Peyer's patch (tissue), 4 donors: ENCODE data around the gene MLLT1. TPM values are rescaled to one million over a fixed set of nuclear protein-coding genes. Genes with fewer than 3 reads are reported as not detected.

ENCODE experiments used
- DNase-seq, 3 donors: peaks; one replicate each; pipeline ENCODE4 v3.0.0-alpha.2; 2017 to 2019
- H3K27ac ChIP-seq, 4 donors: fragments of 200-600 bp; sonication (generic); one replicate each; pipeline ENCODE4 v1.5.1; 2016 to 2019
- H3K27me3 ChIP-seq, 2 donors: fragments of 200-600 bp; sonication (generic); one replicate each; pipeline ENCODE4 v1.5.1; 2019
- H3K36me3 ChIP-seq, 3 donors: fragments of 200-600 bp; sonication (generic); one replicate each; pipeline ENCODE4 v1.5.1; 2016 to 2019
- H3K4me1 ChIP-seq, 4 donors: fragments of 200-600 bp; sonication (generic); one replicate each; pipeline ENCODE4 v1.5.1; 2016 to 2019
- H3K4me3 ChIP-seq, 4 donors: fragments of 200-600 bp; sonication (generic); 1 replicate in 3 of 4; 2 replicates in 1 of 4; pipeline ENCODE4 v1.5.1; 2016 to 2019; ENCODE audit warnings: mild to moderate bottlenecking in 1 of 4
- H3K9me3 ChIP-seq, 4 donors: fragments of 200-600 bp; sonication (generic); one replicate each; pipeline ENCODE4 v1.5.1; 2016 to 2019; ENCODE audit warnings: mild to moderate bottlenecking in 1 of 4
- CTCF ChIP-seq, 6 experiments: fragments of 450-650 bp in 4 of 6; fragments of 200-600 bp in 2 of 6; sonication (generic) in 1 of 6; IDR thresholded peaks; one replicate each; pipeline ENCODE4 v1.5.1; 2017 to 2019; ENCODE audit warnings: antibody characterized with exemption in 6 of 6, mild to moderate bottlenecking in 3 of 6, moderate library complexity in 1 of 6
- POLR2A ChIP-seq, 2 donors: fragments of 450-650 bp; IDR thresholded peaks; one replicate each; pipeline ENCODE4 v1.5.1; 2017; ENCODE audit warnings: antibody characterized with exemption in 2 of 2, mild to moderate bottlenecking in 2 of 2, moderate library complexity in 2 of 2
- total RNA-seq, 4 donors: library from RNA; depleted of rRNA; stranded (reverse); fragments of >200 nt; gene quantifications; one replicate each; pipeline ENCODE4 v1.1.0, GENCODE V29; 2016

MLLT1 gene
- total RNA-seq, 4 donors from 2014 or later, result 9.5 to 24.8 (median 19.3) TPM

GRCh38 chr19:6271251-6271650, 8.5 kb downstream of the MLLT1 start:
- H3K27me3 ChIP-seq, result no peaks in the 10 kb centered on the region
- H3K36me3 ChIP-seq, result peaks cover 0 to 24% (median 0%) of the 10 kb centered on the region in 3 donors
- peak overlapping the region in 1 of 4 donors; percentile 22 for H3K4me3 ChIP-seq
- no peak for TF ChIP-seq CTCF (IDR thresholded peaks at IDR 0.05)
- no peak for TF ChIP-seq POLR2A (IDR thresholded peaks at IDR 0.05)
- peaks cover 0 to 54% (median 0%) of the 10 kb centered on the region in 4 donors for H3K4me1 ChIP-seq
- H3K9me3 ChIP-seq, result no peaks in the 10 kb centered on the region
- peak in 1 of 3 donors; percentile 22 for DNase-seq
- peak overlapping the region in 3 of 4 donors; percentile 64 to 85 (median 71) for H3K27ac ChIP-seq

- H3K9me3 ChIP-seq, result no peaks in the 10 kb centered on the region
- no peak overlapping the region for H3K4me3 ChIP-seq
- peak overlapping the region in 3 of 4 donors; percentile 64 to 85 (median 71) for H3K27ac ChIP-seq
- peaks cover 0 to 24% (median 0%) of the 10 kb centered on the region in 3 donors for H3K36me3 ChIP-seq
- peaks cover 0 to 50% (median 0%) of the 10 kb centered on the region in 4 donors for H3K4me1 ChIP-seq
- H3K27me3 ChIP-seq, result no peaks in the 10 kb centered on the region
- no peak for DNase-seq
- TF ChIP-seq CTCF (IDR thresholded peaks at IDR 0.05) (no peak), POLR2A (IDR thresholded peaks at IDR 0.05) (no peak)
Measured at GRCh38 chr19:6270822-6271221, 9.0 kb downstream of the MLLT1 start.

- Histone ChIP-seq H3K4me3 (no peak overlapping the region), H3K27me3 (no peaks in the 10 kb centered on the region), H3K27ac (peak overlapping the region in 1 of 4 donors; percentile 85), H3K36me3 (peaks cover 0 to 24% (median 0%) of the 10 kb centered on the region in 3 donors), H3K4me1 (peaks cover 0 to 44% (median 0%) of the 10 kb centered on the region in 4 donors), H3K9me3 (no peaks in the 10 kb centered on the region)
- TF ChIP-seq CTCF (IDR thresholded peaks at IDR 0.05), result no peak
- no peak for TF ChIP-seq POLR2A (IDR thresholded peaks at IDR 0.05)
- DNase-seq, result no peak
Measured at GRCh38 chr19:6270076-6270745, 9.6 kb downstream of the MLLT1 start.

GRCh38 chr19:6269101-6269886, 10.5 kb downstream of the MLLT1 start:
- Histone ChIP-seq H3K27me3 (no peaks in the 10 kb centered on the region), H3K4me3 (no peak overlapping the region), H3K36me3 (peaks cover 0 to 24% (median 0%) of the 10 kb centered on the region in 3 donors), H3K9me3 (no peaks in the 10 kb centered on the region), H3K4me1 (peaks cover 0 to 35% (median 0%) of the 10 kb centered on the region in 4 donors), H3K27ac (no peak overlapping the region)
- no peak for DNase-seq
- TF ChIP-seq CTCF (IDR thresholded peaks at IDR 0.05) (no peak), POLR2A (IDR thresholded peaks at IDR 0.05) (no peak)

GRCh38 chr19:6268382-6268771, 11.4 kb downstream of the MLLT1 start:
- no peak for DNase-seq
- H3K9me3 ChIP-seq, result no peaks in the 10 kb centered on the region
- no peak overlapping the region for H3K27ac ChIP-seq
- H3K36me3 ChIP-seq, result peaks cover 0 to 29% (median 0%) of the 10 kb centered on the region in 3 donors
- no peak for TF ChIP-seq POLR2A (IDR thresholded peaks at IDR 0.05)
- no peak for TF ChIP-seq CTCF (IDR thresholded peaks at IDR 0.05)
- H3K27me3 ChIP-seq, result no peaks in the 10 kb centered on the region
- H3K4me1 ChIP-seq, result peaks cover 0 to 27% (median 0%) of the 10 kb centered on the region in 4 donors
- H3K4me3 ChIP-seq, result no peak overlapping the region
